ENCODE results near the gene ADGRE3. TPM values are rescaled to one million over a fixed set of nuclear protein-coding genes. Genes with fewer than 3 reads are reported as not detected.

Gene ADGRE3
- total and polyA plus RNA-seq, 11 donors: 0.25 to 0.59 (median 0.53) TPM; not detected in 8

DNA sequence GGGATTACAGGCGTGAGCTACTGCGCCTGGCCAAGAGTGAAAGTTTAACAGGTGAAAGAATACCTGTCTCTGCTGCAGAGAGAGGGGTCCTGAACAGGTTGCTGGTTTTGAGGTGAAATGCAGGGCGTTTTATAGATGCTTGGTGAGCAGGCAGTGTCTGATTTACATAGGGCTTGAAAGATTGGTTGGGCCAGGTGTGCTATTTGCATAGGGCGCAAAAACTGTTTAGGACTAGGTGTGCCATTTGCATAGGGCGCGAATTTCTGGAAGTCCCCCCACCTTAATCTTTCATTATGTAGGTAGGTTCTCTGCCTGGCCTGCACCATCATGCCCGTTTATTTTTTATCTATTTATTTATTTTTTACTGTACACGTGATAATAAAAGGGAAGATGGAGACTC is 98.3 kb downstream of the ADGRE3 start:
- DNase-seq (no peak), ATAC-seq (no peak)
- H3K36me3 ChIP-seq: no peaks in the 10 kb centered on the region
- H3K4me3 ChIP-seq: no peak overlapping the region
- intact Hi-C loops (cut with DNase I): loop anchor here in 4 of 10 donors (5.0 kb wide), 2 partner anchors 111 to 311 kb away; partner anchors contain the start of gene OR7A17 (in 3 of the 4)
- no peaks in the 10 kb centered on the region for H3K9me3 ChIP-seq
- H3K27me3 ChIP-seq: no peaks in the 10 kb centered on the region
- WGBS, 4 donors: 83 to 89% (median 86%) methylated on average over 8 of the region's 8 CpGs
- TF ChIP-seq POLR2A (IDR thresholded peaks at IDR 0.05): no peak
- TF ChIP-seq, protein P1, sequence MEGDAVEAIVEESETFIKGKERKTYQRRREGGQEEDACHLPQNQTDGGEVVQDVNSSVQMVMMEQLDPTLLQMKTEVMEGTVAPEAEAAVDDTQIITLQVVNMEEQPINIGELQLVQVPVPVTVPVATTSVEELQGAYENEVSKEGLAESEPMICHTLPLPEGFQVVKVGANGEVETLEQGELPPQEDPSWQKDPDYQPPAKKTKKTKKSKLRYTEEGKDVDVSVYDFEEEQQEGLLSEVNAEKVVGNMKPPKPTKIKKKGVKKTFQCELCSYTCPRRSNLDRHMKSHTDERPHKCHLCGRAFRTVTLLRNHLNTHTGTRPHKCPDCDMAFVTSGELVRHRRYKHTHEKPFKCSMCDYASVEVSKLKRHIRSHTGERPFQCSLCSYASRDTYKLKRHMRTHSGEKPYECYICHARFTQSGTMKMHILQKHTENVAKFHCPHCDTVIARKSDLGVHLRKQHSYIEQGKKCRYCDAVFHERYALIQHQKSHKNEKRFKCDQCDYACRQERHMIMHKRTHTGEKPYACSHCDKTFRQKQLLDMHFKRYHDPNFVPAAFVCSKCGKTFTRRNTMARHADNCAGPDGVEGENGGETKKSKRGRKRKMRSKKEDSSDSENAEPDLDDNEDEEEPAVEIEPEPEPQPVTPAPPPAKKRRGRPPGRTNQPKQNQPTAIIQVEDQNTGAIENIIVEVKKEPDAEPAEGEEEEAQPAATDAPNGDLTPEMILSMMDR (IDR thresholded peaks at IDR 0.05): no peak
- no peak overlapping the region for H3K27ac ChIP-seq
- H3K4me1 ChIP-seq: peaks cover 0 to 14% (median 7%) of the 10 kb centered on the region in 12 donors

DNA sequence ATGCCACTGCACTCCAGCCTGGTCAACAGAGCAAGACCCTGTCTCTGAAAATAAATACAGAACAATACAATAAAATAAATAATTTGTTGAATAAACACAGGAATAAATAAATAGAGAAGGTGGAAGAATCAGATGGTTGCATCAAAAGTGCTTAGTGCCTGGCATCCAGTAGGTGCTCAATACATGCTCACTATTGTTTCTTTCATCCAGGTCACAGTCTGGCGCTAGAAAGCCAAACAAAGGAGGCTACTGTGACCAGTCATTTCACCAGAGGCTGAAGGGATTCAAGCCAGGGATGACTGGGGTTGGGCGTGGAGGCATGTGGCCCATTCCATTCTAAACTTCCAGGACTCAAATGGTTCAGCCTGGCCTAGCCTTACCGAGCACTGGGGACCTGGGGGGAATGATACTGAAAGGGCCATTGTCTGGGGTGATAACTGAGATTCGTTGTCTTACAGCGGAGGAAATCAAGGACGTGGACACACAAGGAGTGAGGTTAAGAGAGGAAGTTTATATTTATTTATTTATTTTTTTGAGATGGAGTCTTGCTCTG is 99.1 kb downstream of the ADGRE3 start:
- DNase-seq (no peak), ATAC-seq (no peak)
- H3K4me1 ChIP-seq: peaks cover 4 to 23% (median 15%) of the 10 kb centered on the region in 12 donors
- WGBS, 4 donors: 80 to 86% (median 86%) methylated on average over 6 of the region's 6 CpGs
- no peak overlapping the region for H3K27ac ChIP-seq
- H3K36me3 ChIP-seq: no peaks in the 10 kb centered on the region
- TF ChIP-seq POLR2A (IDR thresholded peaks at IDR 0.05): no peak
- TF ChIP-seq, protein P1 (IDR thresholded peaks at IDR 0.05): no peak
- H3K27me3 ChIP-seq: no peaks in the 10 kb centered on the region
- no peaks in the 10 kb centered on the region for H3K9me3 ChIP-seq
- intact Hi-C loops (cut with DNase I): loop anchor here in 8 of 10 donors (2.0 to 5.0 kb wide), 5 partner anchors 109 to 313 kb away; partner anchors contain the start of gene OR7A17 (in 3 of the 8)
- H3K4me3 ChIP-seq: no peak overlapping the region

- TF ChIP-seq, protein P1 (IDR thresholded peaks at IDR 0.05): peak; percentile 54 to 95 (median 78)
- peak in 1 of 2 donors; percentile 58 for TF ChIP-seq POLR2A (IDR thresholded peaks at IDR 0.05)
- 3 to 5% (median 3%) methylated on average over 21 to 40 of the region's 40 CpGs for WGBS, 4 donors
- Histone ChIP-seq H3K27me3 (no peaks in the 10 kb centered on the region), H3K4me3 (peak within 1 kb of the TSS; percentile 66 to 99 (median 93)), H3K4me1 (peaks cover 4 to 50% (median 27%) of the 10 kb centered on the region in 12 donors), H3K9me3 (no peaks in the 10 kb centered on the region), H3K27ac (peak within 1 kb of the TSS; percentile 76 to 95 (median 87)), H3K36me3 (peaks cover 0 to 21% (median 6%) of the 10 kb centered on the region in 9 donors)
- DNase-seq (peak; percentile 91 to 95 (median 94)), ATAC-seq (peak; percentile 95 to 98 (median 98))
- intact Hi-C loops (cut with DNase I): loop anchor here in 7 of 10 donors (2.0 to 5.0 kb wide), 4 partner anchors 115 to 320 kb away; partner anchors contain the start of gene OR7A17 (in 1 of the 7)
Measured at GRCh38 chr19:14571695-14572490, 102.8 kb downstream of the ADGRE3 start, which contains the start of gene NDUFB7. TSS of gene NDUFB7 (minus strand) at chr19:14572066. CDS start at chr19:14572000, 66 bp downstream.

Measured in heart left ventricle (tissue), 16 donors.